OCI-LY3 (cell line): Measurements from ENCODE around the gene RANBP3L.
A peak's percentile ranks its signal among the peaks of the same experiment; 100 is the strongest.

Experiments
- H2AFZ ChIP-seq: fragments of 200-600, 300-600 bp; shearing (Covaris generic); 2 replicates; pipeline ENCODE4 v1.6.0; 2014; ENCODE audit warnings: antibody characterized with exemption, low read depth, low read length
- H3K27ac ChIP-seq: fragments of 200-600, 300-600 bp; sonication (generic); 2 replicates; pipeline ENCODE4 v1.5.1; 2014; ENCODE audit warnings: mild to moderate bottlenecking, low read length, moderate library complexity, mixed read lengths
- H3K27me3 ChIP-seq: fragments of 200-600, 300-600 bp; sonication (generic); 2 replicates; pipeline ENCODE4 v1.6.1; 2014; ENCODE audit warnings: low read depth, low read length, mixed read lengths
- H3K36me3 ChIP-seq: fragments of 200-600, 300-600 bp; sonication (generic); replicated peaks from 2 replicates; pipeline ENCODE3; 2014; ENCODE audit warnings: low read depth, low read length, mixed read lengths
- H3K4me1 ChIP-seq: fragments of 300-600, 200-600 bp; sonication (generic); 2 replicates; pipeline ENCODE4 v1.6.1; 2014; ENCODE audit warnings: low read length, mixed read lengths
- H3K4me2 ChIP-seq: fragments of 200-600, 300-600 bp; sonication (generic); 2 replicates; pipeline ENCODE4 v1.6.1; 2014; ENCODE audit warnings: low read length, mixed read lengths
- H3K4me3 ChIP-seq: fragments of 300-600, 200-600 bp; sonication (generic); 2 replicates; pipeline ENCODE4 v1.5.1; 2014; ENCODE audit warnings: antibody characterized with exemption, mild to moderate bottlenecking, low read length, moderate library complexity
- H3K79me2 ChIP-seq: fragments of 300-600, 200-600 bp; shearing (Covaris generic); 2 replicates; pipeline ENCODE4 v1.6.1; 2014; ENCODE audit warnings: mild to moderate bottlenecking, low read length, mixed read lengths
- H3K9ac ChIP-seq: fragments of 300-600, 200-600 bp; shearing (Covaris generic); 2 replicates; pipeline ENCODE4 v1.6.0; 2014; ENCODE audit warnings: mild to moderate bottlenecking, low read length, moderate library complexity
- H3K9me3 ChIP-seq: fragments of 200-600, 300-600 bp; shearing (Covaris generic); 2 replicates; pipeline ENCODE4 v1.6.1; 2014; ENCODE audit warnings: low read length, mixed read lengths; ENCODE audit not compliant: insufficient read depth
- H4K20me1 ChIP-seq: fragments of 200-600, 300-600 bp; sonication (generic); 2 replicates; pipeline ENCODE4 v1.6.1; 2016; ENCODE audit warnings: low read length, mixed read lengths; ENCODE audit not compliant: insufficient read depth
- CTCF ChIP-seq: fragments of 200-600, 300-600 bp; sonication (generic); IDR thresholded peaks from 2 replicates; pipeline ENCODE4 v1.5.1; 2014; ENCODE audit warnings: antibody characterized with exemption, low read length, low read depth
- EZH2phosphoT487 ChIP-seq: fragments of 200-600 bp; shearing (Covaris generic); IDR thresholded peaks from 2 replicates; pipeline ENCODE4 v1.6.1; 2018; ENCODE audit warnings: antibody characterized with exemption, mixed run types, low read depth

Gene RANBP3L

GRCh38 chr5:36242534-36243485, 58.9 kb downstream of the RANBP3L start:
- Histone ChIP-seq H3K27me3 (no peaks in the 10 kb centered on the region), H3K27ac (peak overlapping the region; percentile 52), H2AFZ (peak overlapping the region; percentile 87), H4K20me1 (no peaks in the 10 kb centered on the region; the same call in 1 of the 2 replicates), H3K9ac (peak overlapping the region; percentile 93), H3K79me2 (peaks cover 25% of the 10 kb centered on the region), H3K4me1 (peaks cover 27% of the 10 kb centered on the region), H3K4me3 (peak overlapping the region; percentile 99), H3K4me2 (peak overlapping the region; percentile 96), H3K9me3 (no peaks in the 10 kb centered on the region), H3K36me3 (no peaks in the 10 kb centered on the region)
- TF ChIP-seq EZH2phosphoT487 (no peak), CTCF (no peak)

GRCh38 chr5:36241631-36242533, 59.8 kb downstream of the RANBP3L start, which contains the start of gene NADK2:
NADK2 (minus strand) TSS chr5:36241925; CDS start chr5:36241798, 127 bp downstream.
- H3K4me1 ChIP-seq, result peaks cover 31% of the 10 kb centered on the region
- peak within 1 kb of the TSS; percentile 99 for H3K4me3 ChIP-seq
- peak within 1 kb of the TSS; percentile 93 for H3K9ac ChIP-seq
- peak within 1 kb of the TSS; percentile 96 for H3K4me2 ChIP-seq
- H3K79me2 ChIP-seq, result peaks cover 29% of the 10 kb centered on the region
- H3K27me3 ChIP-seq, result no peaks in the 10 kb centered on the region
- H4K20me1 ChIP-seq, result no peaks in the 10 kb centered on the region; the same call in 1 of the 2 replicates
- H2AFZ ChIP-seq, result peak within 1 kb of the TSS; percentile 97
- no peaks in the 10 kb centered on the region for H3K36me3 ChIP-seq
- TF ChIP-seq CTCF (peak; percentile 51), EZH2phosphoT487 (no peak)
- H3K27ac ChIP-seq, result peak within 1 kb of the TSS; percentile 66
- no peaks in the 10 kb centered on the region for H3K9me3 ChIP-seq

GRCh38 chr5:36240779-36241630, 60.7 kb downstream of the RANBP3L start:
- TF ChIP-seq CTCF (no peak), EZH2phosphoT487 (no peak)
- Histone ChIP-seq H3K4me2 (peak overlapping the region; percentile 84), H3K9me3 (no peaks in the 10 kb centered on the region), H3K9ac (peak overlapping the region; percentile 93), H4K20me1 (peaks cover 3% of the 10 kb centered on the region; the same call in 1 of the 2 replicates), H3K27ac (peak overlapping the region; percentile 44), H3K79me2 (peaks cover 34% of the 10 kb centered on the region), H3K4me3 (peak overlapping the region; percentile 99), H3K4me1 (peaks cover 38% of the 10 kb centered on the region), H3K27me3 (no peaks in the 10 kb centered on the region), H3K36me3 (no peaks in the 10 kb centered on the region), H2AFZ (peak overlapping the region; percentile 89)
